Smooth muscle cell (in vitro differentiated cells): ENCODE measurements around the gene DYNC1I1. TPM values are rescaled to one million over a fixed set of nuclear protein-coding genes. Genes with fewer than 3 reads are reported as not detected.
A peak's percentile ranks its signal among the peaks of the same experiment; 100 is the strongest.

Experiments
- DNase-seq: peaks from one replicate; lab custom pipeline; 2025; ENCODE audit not compliant: unreplicated experiment; lab: John Stamatoyannopoulos, UW
- H2AFZ ChIP-seq: fragments of 200-600 bp; sonication (generic); 2 replicates; pipeline ENCODE4 v1.6.0; 2016; ENCODE audit warnings: antibody characterized with exemption, low read depth, mild to moderate bottlenecking
- H3F3A ChIP-seq: fragments of 200-600 bp; sonication (generic); 2 replicates; pipeline ENCODE4 v1.6.0; 2017; ENCODE audit warnings: antibody characterized with exemption, low read depth
- H3K27ac ChIP-seq: fragments of 200-600 bp; sonication (generic); 2 replicates; pipeline ENCODE4 v1.5.1; 2016; ENCODE audit warnings: low read depth, mild to moderate bottlenecking
- H3K27me3 ChIP-seq: fragments of 200-600 bp; sonication (generic); 2 replicates; pipeline ENCODE4 v1.6.1; 2016; ENCODE audit warnings: low read depth, mild to moderate bottlenecking
- H3K36me3 ChIP-seq: fragments of 200-600 bp; sonication (generic); 2 replicates; pipeline ENCODE4 v1.5.1; 2016; ENCODE audit warnings: low read depth
- H3K4me1 ChIP-seq: fragments of 200-600 bp; sonication (generic); 2 replicates; pipeline ENCODE4 v1.5.1; 2016; ENCODE audit warnings: low read depth
- H3K4me2 ChIP-seq: fragments of 200-600 bp; sonication (generic); 2 replicates; pipeline ENCODE4 v1.6.0; 2016; ENCODE audit warnings: mild to moderate bottlenecking
- H3K4me3 ChIP-seq: fragments of 200-600 bp; sonication (generic); 2 replicates; pipeline ENCODE4 v1.5.1; 2016; ENCODE audit warnings: mild to moderate bottlenecking
- H3K79me2 ChIP-seq: fragments of 200-600 bp; sonication (generic); 2 replicates; pipeline ENCODE4 v1.6.0; 2016; ENCODE audit warnings: low read depth, mild to moderate bottlenecking
- H3K9ac ChIP-seq: fragments of 200-600 bp; sonication (generic); 2 replicates; pipeline ENCODE4 v1.6.0; 2016; ENCODE audit warnings: low read depth
- H3K9me3 ChIP-seq: fragments of 200-600 bp; sonication (generic); replicated peaks from 2 replicates; pipeline ENCODE4 v1.5.1; 2016; ENCODE audit warnings: low read depth
- H4K20me1 ChIP-seq: fragments of 200-600 bp; sonication (generic); 2 replicates; pipeline ENCODE4 v1.6.0; 2016; ENCODE audit warnings: low read depth
- CTCF ChIP-seq: fragments of 200-600 bp; sonication (generic); IDR thresholded peaks from 2 replicates; pipeline ENCODE4 v1.5.1; 2017; ENCODE audit warnings: borderline replicate concordance, mild to moderate bottlenecking, antibody characterized with exemption; ENCODE audit not compliant: insufficient read depth, poor library complexity, severe bottlenecking
- WGBS: methylation state at CpG from one replicate; pipeline ENCODE4 v1.1.7; 2016; ENCODE audit warnings: low lambda C conversion rate; 5-methylcytosine and 5-hydroxymethylcytosine counted together
- polyA plus RNA-seq: library from polyadenylated mRNA; unstranded; fragments of >200 nt; fragmentation: Nextera tagmentation; extraction: Ambion mirVana; gene quantifications from 2 replicates; pipeline ENCODE4 v1.2.1, GENCODE V29; 2016
- total RNA-seq: library from RNA; depleted of rRNA; stranded (reverse); fragments of >200 nt; gene quantifications from 2 replicates; pipeline ENCODE4 v1.2.3, GENCODE V29; 2014

DYNC1I1 gene
- total and polyA plus RNA-seq, 2 experiments from 2014 or later: 1.1 to 2.4 TPM

- no peak for DNase-seq
Measured at GRCh38 chr7:95794917-95795515, 22.7 kb downstream of the DYNC1I1 start.

DNA sequence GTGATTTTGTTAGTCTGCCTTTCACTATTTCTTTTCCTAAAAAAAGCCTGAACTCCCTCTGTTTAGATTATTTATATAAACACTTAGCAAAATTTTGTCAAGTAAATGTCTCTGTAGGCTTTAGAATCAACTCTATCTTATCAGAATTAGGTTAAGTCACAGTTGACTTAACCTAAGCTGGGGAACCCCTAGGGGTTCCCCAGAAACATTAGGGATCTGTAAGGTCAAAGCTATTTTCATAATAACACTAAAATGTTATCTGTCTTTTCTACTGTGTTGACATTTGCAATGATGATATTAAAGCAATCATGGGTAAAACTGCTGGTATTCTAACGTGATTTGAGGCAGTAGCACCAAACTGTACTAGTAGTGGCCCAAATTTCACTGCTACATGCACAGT is 24.3 kb downstream of the DYNC1I1 start:
- 88% methylated on average over 1 of the region's 1 CpG for WGBS
- Histone ChIP-seq H3K9ac (no peak overlapping the region), H3K27ac (no peak overlapping the region), H3K9me3 (no peaks in the 10 kb centered on the region), H3K4me3 (no peak overlapping the region), H2AFZ (no peak overlapping the region), H3K36me3 (no peaks in the 10 kb centered on the region), H3K4me2 (no peak overlapping the region), H3K27me3 (no peaks in the 10 kb centered on the region), H3K4me1 (peaks cover 10% of the 10 kb centered on the region), H4K20me1 (no peaks in the 10 kb centered on the region), H3F3A (no peaks in the 10 kb centered on the region), H3K79me2 (no peaks in the 10 kb centered on the region)
- no peak for DNase-seq
- TF ChIP-seq CTCF: no peak

More at GRCh38 chr7:95794917-95795515, 22.7 kb downstream of the DYNC1I1 start:
- H3K36me3 ChIP-seq: no peaks in the 10 kb centered on the region
- no peaks in the 10 kb centered on the region for H3K27me3 ChIP-seq
- H3K79me2 ChIP-seq: no peaks in the 10 kb centered on the region
- no peaks in the 10 kb centered on the region for H3K9me3 ChIP-seq
- H4K20me1 ChIP-seq: no peaks in the 10 kb centered on the region
- peaks cover 10% of the 10 kb centered on the region for H3K4me1 ChIP-seq
- H3K4me3 ChIP-seq: no peak overlapping the region
- TF ChIP-seq CTCF: peak; percentile 34
- no peak overlapping the region for H3K4me2 ChIP-seq
- H3K9ac ChIP-seq: no peak overlapping the region
- WGBS: 79% methylated on average over 3 of the region's 3 CpGs
- no peak overlapping the region for H2AFZ ChIP-seq
- no peak overlapping the region for H3K27ac ChIP-seq
- no peaks in the 10 kb centered on the region for H3F3A ChIP-seq

GRCh38 chr7:95798401-95798930 is 26.1 kb downstream of the DYNC1I1 start:
- Histone ChIP-seq H3K4me3 (no peak overlapping the region), H3K36me3 (no peaks in the 10 kb centered on the region), H3K9ac (no peak overlapping the region), H2AFZ (no peak overlapping the region), H3F3A (no peaks in the 10 kb centered on the region), H3K79me2 (no peaks in the 10 kb centered on the region), H3K27me3 (no peaks in the 10 kb centered on the region), H3K4me2 (no peak overlapping the region), H4K20me1 (no peaks in the 10 kb centered on the region), H3K9me3 (no peaks in the 10 kb centered on the region), H3K27ac (no peak overlapping the region), H3K4me1 (peaks cover 10% of the 10 kb centered on the region)
- WGBS: 63% methylated on average over 4 of the region's 4 CpGs
- DNase-seq: no peak
- TF ChIP-seq CTCF: no peak

DNA sequence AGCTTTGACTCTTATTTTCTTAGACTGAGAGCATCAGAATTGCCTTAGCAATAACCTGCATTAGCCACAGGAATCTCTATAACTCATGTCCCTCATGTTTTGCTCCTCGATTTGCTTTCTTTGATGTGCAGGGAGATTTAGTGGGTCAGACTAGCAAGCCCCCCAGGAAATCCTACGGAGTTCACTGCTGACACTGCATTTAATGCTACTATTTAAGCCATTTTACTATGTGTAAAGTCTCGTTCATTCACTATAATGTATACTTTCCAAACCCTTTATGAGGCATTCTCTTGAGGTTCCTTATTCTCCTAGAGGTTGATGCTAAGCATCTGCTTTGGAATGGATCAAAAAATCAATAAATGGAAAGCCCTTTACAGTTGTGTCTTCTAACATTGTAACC is 28.4 kb downstream of the DYNC1I1 start:
- Histone ChIP-seq H3K36me3 (no peaks in the 10 kb centered on the region), H3K4me3 (no peak overlapping the region), H3K4me2 (no peak overlapping the region), H3K27ac (no peak overlapping the region), H3K9ac (no peak overlapping the region), H3K27me3 (no peaks in the 10 kb centered on the region), H2AFZ (no peak overlapping the region), H3K4me1 (peaks cover 10% of the 10 kb centered on the region), H3K9me3 (no peaks in the 10 kb centered on the region), H4K20me1 (no peaks in the 10 kb centered on the region), H3K79me2 (no peaks in the 10 kb centered on the region), H3F3A (no peaks in the 10 kb centered on the region)
- WGBS: 60% methylated on average over 3 of the region's 3 CpGs
- TF ChIP-seq CTCF: no peak
- DNase-seq: no peak
